ENCODE measurements around the gene HSPB9. TPM values are rescaled to one million over a fixed set of nuclear protein-coding genes. Genes with fewer than 3 reads are reported as not detected.

The HSPB9 gene
- polyA plus RNA-seq, 1 experiment, result not detected

DNA sequence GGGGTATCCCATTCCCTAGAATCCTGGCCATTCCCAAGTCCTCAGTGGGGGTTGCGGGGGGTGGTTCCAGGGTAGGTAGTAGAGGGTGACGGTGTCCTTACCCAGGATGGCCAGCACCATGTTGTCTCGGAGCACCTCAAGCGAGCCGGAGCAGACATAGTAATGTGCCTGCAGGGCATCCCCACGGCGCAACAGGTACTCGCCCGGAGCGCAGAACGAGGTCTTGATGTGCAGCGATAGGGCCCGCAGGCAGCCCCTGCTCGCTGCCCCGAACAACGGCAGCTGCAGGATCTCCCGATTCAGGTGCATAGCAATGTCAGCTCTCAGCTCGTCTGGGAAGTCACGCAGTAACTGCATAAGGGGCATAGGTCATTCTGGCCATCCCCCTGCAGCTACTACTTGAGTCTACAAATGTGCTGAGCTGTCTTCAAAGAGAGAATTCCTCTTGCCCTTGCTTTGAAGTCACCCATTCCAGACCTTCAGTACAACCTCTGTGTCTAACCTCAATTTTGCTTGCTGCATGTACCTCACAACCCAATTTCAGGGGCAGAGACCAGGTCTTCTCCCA lies 43.7 kb downstream of the HSPB9 start:
- Histone ChIP-seq H3K4me3 (ENCODE audit: low read depth, low read length) (no peak overlapping the region), H3K27me3 (ENCODE audit: control insufficient read depth, insufficient read depth, low read length) (peaks cover 7% of the 10 kb centered on the region), H3K36me3 (ENCODE audit: control insufficient read depth, insufficient read depth, low read length) (no peaks in the 10 kb centered on the region)
- POLR2A ChIA-PET, result no interaction called here
- DNase-seq (ENCODE audit: low read depth), result no peak
- CTCF ChIA-PET, result interaction anchor here (1.0 kb wide), 1 partner anchor 10 kb away, joined by 3 read pairs; no protein-coding TSS in a partner anchor
- TF ChIP-seq, protein P1, sequence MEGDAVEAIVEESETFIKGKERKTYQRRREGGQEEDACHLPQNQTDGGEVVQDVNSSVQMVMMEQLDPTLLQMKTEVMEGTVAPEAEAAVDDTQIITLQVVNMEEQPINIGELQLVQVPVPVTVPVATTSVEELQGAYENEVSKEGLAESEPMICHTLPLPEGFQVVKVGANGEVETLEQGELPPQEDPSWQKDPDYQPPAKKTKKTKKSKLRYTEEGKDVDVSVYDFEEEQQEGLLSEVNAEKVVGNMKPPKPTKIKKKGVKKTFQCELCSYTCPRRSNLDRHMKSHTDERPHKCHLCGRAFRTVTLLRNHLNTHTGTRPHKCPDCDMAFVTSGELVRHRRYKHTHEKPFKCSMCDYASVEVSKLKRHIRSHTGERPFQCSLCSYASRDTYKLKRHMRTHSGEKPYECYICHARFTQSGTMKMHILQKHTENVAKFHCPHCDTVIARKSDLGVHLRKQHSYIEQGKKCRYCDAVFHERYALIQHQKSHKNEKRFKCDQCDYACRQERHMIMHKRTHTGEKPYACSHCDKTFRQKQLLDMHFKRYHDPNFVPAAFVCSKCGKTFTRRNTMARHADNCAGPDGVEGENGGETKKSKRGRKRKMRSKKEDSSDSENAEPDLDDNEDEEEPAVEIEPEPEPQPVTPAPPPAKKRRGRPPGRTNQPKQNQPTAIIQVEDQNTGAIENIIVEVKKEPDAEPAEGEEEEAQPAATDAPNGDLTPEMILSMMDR (IDR thresholded peaks at IDR 0.05; ENCODE audit: insufficient read depth, low read depth, low read length), result no peak

DNA sequence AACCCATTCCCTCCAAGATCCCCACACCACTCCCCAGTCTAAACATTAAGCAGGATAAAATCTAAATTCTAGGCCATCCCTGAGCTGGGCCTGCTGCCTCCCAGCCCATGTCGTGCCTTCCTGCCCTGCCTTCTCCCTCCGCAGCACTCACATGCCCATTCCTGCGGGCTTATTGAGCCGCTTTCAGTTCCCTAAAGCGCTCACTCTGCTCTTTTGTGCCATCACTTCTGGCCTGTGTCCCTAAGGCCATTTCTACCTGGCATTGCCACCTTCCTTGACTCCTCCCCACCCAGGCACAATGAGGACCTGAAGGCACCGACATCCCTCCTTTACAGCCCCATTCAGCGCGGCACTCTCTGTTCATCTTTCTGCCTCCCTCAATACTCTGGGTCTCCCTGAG lies 45.2 kb downstream of the HSPB9 start:
- no peak overlapping the region for H3K4me3 ChIP-seq (ENCODE audit: low read depth, low read length)
- TF ChIP-seq, protein P1 (IDR thresholded peaks at IDR 0.05; ENCODE audit: insufficient read depth, low read depth, low read length), result no peak
- CTCF ChIA-PET, result interaction anchor here (1.2 to 1.3 kb wide), 2 partner anchors 12 kb away, joined by 3 read pairs; no protein-coding TSS in a partner anchor
- POLR2A ChIA-PET, result no interaction called here
- DNase-seq (ENCODE audit: low read depth), result no peak
- H3K27me3 ChIP-seq (ENCODE audit: control insufficient read depth, insufficient read depth, low read length), result peaks cover 15% of the 10 kb centered on the region
- no peaks in the 10 kb centered on the region for H3K36me3 ChIP-seq (ENCODE audit: control insufficient read depth, insufficient read depth, low read length)

DNA sequence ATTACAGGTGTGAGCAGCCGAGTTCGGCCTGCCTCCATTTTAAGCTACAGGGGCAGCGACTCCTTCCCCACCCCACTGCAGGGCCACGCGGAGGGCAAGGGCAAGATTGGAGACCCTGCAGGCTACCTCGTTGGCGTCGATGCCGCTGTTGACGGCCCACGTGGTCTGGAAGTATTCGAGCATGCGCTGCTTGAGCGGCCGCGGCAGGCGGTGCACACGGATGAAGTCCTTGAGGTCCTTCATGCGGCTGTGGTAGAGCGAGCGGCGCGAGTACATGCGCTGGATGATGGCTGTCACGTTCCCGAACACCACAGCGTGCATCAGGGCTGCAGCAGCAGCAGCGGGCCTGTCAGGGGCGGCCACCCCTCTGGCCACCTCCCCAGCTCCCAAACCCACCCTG lies 46.7 kb downstream of the HSPB9 start:
- TF ChIP-seq, protein P1 (IDR thresholded peaks at IDR 0.05; ENCODE audit: insufficient read depth, low read depth, low read length), result no peak
- Histone ChIP-seq H3K4me3 (ENCODE audit: low read depth, low read length) (no peak overlapping the region), H3K27me3 (ENCODE audit: control insufficient read depth, insufficient read depth, low read length) (peaks cover 20% of the 10 kb centered on the region), H3K36me3 (ENCODE audit: control insufficient read depth, insufficient read depth, low read length) (no peaks in the 10 kb centered on the region)
- CTCF ChIA-PET, result no interaction called here
- no peak for DNase-seq (ENCODE audit: low read depth)
- POLR2A ChIA-PET, result no interaction called here

DNA sequence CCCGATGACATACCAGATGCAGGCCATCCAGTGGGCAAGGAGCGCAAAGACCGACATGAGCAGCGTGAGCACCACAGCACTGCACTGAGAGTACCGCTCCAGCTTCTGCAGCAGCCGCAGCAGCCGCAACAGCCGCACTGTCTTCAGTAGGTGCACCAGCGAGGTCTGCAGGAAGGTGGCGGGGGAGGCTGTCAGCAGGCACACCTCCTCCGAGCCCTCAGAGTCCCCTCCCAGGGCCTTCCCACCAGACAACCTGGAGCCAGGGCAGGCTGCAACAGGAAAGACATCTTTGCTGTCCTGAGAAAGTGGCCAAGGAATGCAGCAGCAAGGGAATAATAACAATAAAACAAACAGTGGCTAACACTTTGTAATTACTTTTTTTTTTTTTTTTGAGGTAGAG lies 49.2 kb downstream of the HSPB9 start:
- Histone ChIP-seq H3K36me3 (ENCODE audit: control insufficient read depth, insufficient read depth, low read length) (no peaks in the 10 kb centered on the region), H3K4me3 (ENCODE audit: low read depth, low read length) (no peak overlapping the region), H3K27me3 (ENCODE audit: control insufficient read depth, insufficient read depth, low read length) (peaks cover 22% of the 10 kb centered on the region)
- ChIA-PET CTCF (interaction anchor here (0.6 to 1.3 kb wide), 4 partner anchors 10 to 136 kb away, joined by 3 to 4 read pairs (median 3); no protein-coding TSS in a partner anchor), POLR2A (no interaction called here)
- DNase-seq (ENCODE audit: low read depth), result no peak
- TF ChIP-seq, protein P1 (IDR thresholded peaks at IDR 0.05; ENCODE audit: insufficient read depth, low read depth, low read length), result no peak

Other genes with a start within 250 kb of the HSPB9 start
- gene ACLY, start 203.9 kb upstream of the HSPB9 start, polyA plus RNA-seq (2011; rRNA removed), result 118 and 170 TPM in 2 replicates
- 0.61 and 0.92 TPM in 2 replicates for gene ODAD4, start 192.2 kb upstream of the HSPB9 start, polyA plus RNA-seq (2011; rRNA removed)
- gene CNP, start 156.0 kb upstream of the HSPB9 start, polyA plus RNA-seq (2011; rRNA removed), result 53.5 and 66.2 TPM in 2 replicates
- 41.1 and 46.9 TPM in 2 replicates for gene DNAJC7, start 105.4 kb upstream of the HSPB9 start, polyA plus RNA-seq (2011; rRNA removed)
- 55.9 and 81.4 TPM in 2 replicates for gene NKIRAS2, start 102.7 kb upstream of the HSPB9 start, polyA plus RNA-seq (2011; rRNA removed)
- 0.07 and 0.11 TPM in 2 replicates for gene C17orf113, start 72.2 kb upstream of the HSPB9 start, polyA plus RNA-seq (2011; rRNA removed)
- 0.04 TPM in 1 of 2 replicates, not detected in the other for gene ZNF385C, start 24.3 kb upstream of the HSPB9 start, polyA plus RNA-seq (2011; rRNA removed)
- gene DHX58, start 10.1 kb upstream of the HSPB9 start, polyA plus RNA-seq (2011; rRNA removed), result 11.6 and 18.0 TPM in 2 replicates
- gene KAT2A, start 1.4 kb upstream of the HSPB9 start, polyA plus RNA-seq (2011; rRNA removed), result 18.2 and 25.2 TPM in 2 replicates
- gene RAB5C, start 32.2 kb downstream of the HSPB9 start, polyA plus RNA-seq (2011; rRNA removed), result 179 and 239 TPM in 2 replicates
- gene KCNH4, start 58.3 kb downstream of the HSPB9 start, polyA plus RNA-seq (2011; rRNA removed), result 0.02 and 0.07 TPM in 2 replicates
- not detected in 2 replicates for gene HCRT, start 62.6 kb downstream of the HSPB9 start, polyA plus RNA-seq (2011; rRNA removed)
- 9.0 and 16.5 TPM in 2 replicates for gene GHDC, start 71.7 kb downstream of the HSPB9 start, polyA plus RNA-seq (2011; rRNA removed)
- gene STAT5B, start 153.6 kb downstream of the HSPB9 start, polyA plus RNA-seq (2011; rRNA removed), result 29.8 and 37.2 TPM in 2 replicates
- 6.2 and 17.2 TPM in 2 replicates for gene STAT5A, start 165.7 kb downstream of the HSPB9 start, polyA plus RNA-seq (2011; rRNA removed)